Activated CD4-positive, alpha-beta T cell treated with anti-CD3 and anti-CD28 coated beads for 24 hours (primary cell): ENCODE results near the gene NMT2.
"Not testable (repeated sequence)": the region's sequence is repeated elsewhere in the genome, so short reads cannot be mapped to it uniquely, and the experiment has no call there.

Source experiments
- DNase-seq, 2 donors: peaks; one replicate each; pipeline ENCODE4 v3.0.0-alpha.2; 2020; ENCODE audit warnings: low read depth in 2 of 2

The NMT2 gene

GRCh38 chr10:15168291-15168785 is at the start of gene NMT2:
NMT2 (minus strand) TSS chr10:15168693; CDS start chr10:15168612, 81 bp downstream.
- no peak for DNase-seq

- DNase-seq = no peak
Measured at GRCh38 chr10:15216700-15217099, 48.2 kb upstream of the NMT2 start.

- no peak for DNase-seq
Measured at GRCh38 chr10:15214237-15214636, 45.7 kb upstream of the NMT2 start.

GRCh38 chr10:15213461-15213861 is 45.0 kb upstream of the NMT2 start:
- DNase-seq = no peak

- DNase-seq = no peak
Measured at GRCh38 chr10:15211464-15211979, 43.0 kb upstream of the NMT2 start.

- no peak for DNase-seq
Measured at GRCh38 chr10:15210521-15210920, 42.0 kb upstream of the NMT2 start.

GRCh38 chr10:15209827-15210509 is 41.5 kb upstream of the NMT2 start:
- DNase-seq = peak; percentile 74 to 79

- DNase-seq = no peak
Measured at GRCh38 chr10:15208221-15208620, 39.7 kb upstream of the NMT2 start.

- not testable (repeated sequence) for DNase-seq
Measured at GRCh38 chr10:15207410-15207809, 38.9 kb upstream of the NMT2 start.

GRCh38 chr10:15202639-15203038 is 34.1 kb upstream of the NMT2 start:
- no peak for DNase-seq

GRCh38 chr10:15202301-15202621 is 33.8 kb upstream of the NMT2 start:
- not testable (repeated sequence) for DNase-seq

- DNase-seq = no peak
Measured at GRCh38 chr10:15201589-15202300, 33.3 kb upstream of the NMT2 start.

- DNase-seq = no peak
Measured at GRCh38 chr10:15200626-15201025, 32.1 kb upstream of the NMT2 start.

GRCh38 chr10:15197911-15198310 is 29.4 kb upstream of the NMT2 start:
- no peak for DNase-seq

GRCh38 chr10:15197276-15197675 is 28.8 kb upstream of the NMT2 start:
- no peak for DNase-seq

- DNase-seq = no peak
Measured at GRCh38 chr10:15196021-15196834, 27.7 kb upstream of the NMT2 start.

- no peak for DNase-seq
Measured at GRCh38 chr10:15189133-15189885, 20.8 kb upstream of the NMT2 start.

GRCh38 chr10:15188603-15189002 is 20.1 kb upstream of the NMT2 start:
- DNase-seq = peak in 1 of 2 donors; percentile 22

GRCh38 chr10:15183689-15184481 is 15.4 kb upstream of the NMT2 start:
- no peak for DNase-seq

GRCh38 chr10:15182540-15183207 is 14.2 kb upstream of the NMT2 start:
- DNase-seq = no peak
